ACC112 (cell line): ENCODE data around the gene KIF4B.
"Not testable (repeated sequence)": the region's sequence is repeated elsewhere in the genome, so short reads cannot be mapped to it uniquely, and the experiment has no call there.

ENCODE experiments used
- H2AFZ ChIP-seq: fragments of 200-600 bp; sonication (generic); one replicate; pipeline ENCODE4 v1.6.0; 2017; ENCODE audit warnings: antibody characterized with exemption, low read length; ENCODE audit not compliant: unreplicated experiment
- H3K27ac ChIP-seq: fragments of 200-600 bp; sonication (generic); 2 replicates; pipeline ENCODE4 v1.5.1; 2014; ENCODE audit warnings: low read depth, mild to moderate bottlenecking, antibody characterized with exemption, low read length, moderate library complexity
- H3K27me3 ChIP-seq: fragments of 200-600 bp; sonication (generic); 2 replicates; pipeline ENCODE4 v1.6.1; 2014; ENCODE audit warnings: mild to moderate bottlenecking, antibody characterized with exemption, low read length, moderate library complexity, mixed read lengths; ENCODE audit not compliant: insufficient read depth
- H3K36me3 ChIP-seq: fragments of 200-600 bp; sonication (generic); 2 replicates; pipeline ENCODE4 v1.6.1; 2016; ENCODE audit warnings: mild to moderate bottlenecking, antibody characterized with exemption, low read length, moderate library complexity, mixed read lengths; ENCODE audit not compliant: insufficient read depth
- H3K4me1 ChIP-seq: fragments of 200-600 bp; sonication (generic); one replicate; pipeline ENCODE4 v1.6.1; 2016; ENCODE audit warnings: low read length, mixed read lengths; ENCODE audit not compliant: insufficient read depth, unreplicated experiment, control insufficient read depth
- H3K4me3 ChIP-seq: fragments of 200-600 bp; sonication (generic); 2 replicates; pipeline ENCODE4 v1.5.1; 2014; ENCODE audit warnings: mild to moderate bottlenecking, low read depth, low read length
- H3K79me2 ChIP-seq: fragments of 200-600 bp; sonication (generic); one replicate; pipeline ENCODE4 v1.6.0; 2016; ENCODE audit warnings: low read length; ENCODE audit not compliant: control insufficient read depth, unreplicated experiment, insufficient read depth

Gene KIF4B

GRCh38 chr5:154977409-154977808 is 36.1 kb upstream of the KIF4B start:
- H2AFZ ChIP-seq, result no peak overlapping the region
- H3K27ac ChIP-seq, result no peak overlapping the region
- no peaks in the 10 kb centered on the region for H3K79me2 ChIP-seq
- no peaks in the 10 kb centered on the region for H3K27me3 ChIP-seq
- no peaks in the 10 kb centered on the region for H3K36me3 ChIP-seq
- no peak overlapping the region for H3K4me3 ChIP-seq
- H3K4me1 ChIP-seq, result no peaks in the 10 kb centered on the region

GRCh38 chr5:154978294-154978693 is 35.3 kb upstream of the KIF4B start:
- H3K4me1 ChIP-seq, H3K36me3 ChIP-seq, H3K4me3 ChIP-seq, H3K27me3 ChIP-seq, H2AFZ ChIP-seq, H3K27ac ChIP-seq, H3K79me2 ChIP-seq: not testable (repeated sequence)

- Histone ChIP-seq H3K27ac (no peak overlapping the region), H3K27me3 (peaks cover 32% of the 10 kb centered on the region), H3K4me3 (no peak overlapping the region), H2AFZ (no peak overlapping the region), H3K36me3 (no peaks in the 10 kb centered on the region), H3K79me2 (no peaks in the 10 kb centered on the region), H3K4me1 (no peaks in the 10 kb centered on the region)
Observed at GRCh38 chr5:154984946-154985516, 28.5 kb upstream of the KIF4B start.

DNA sequence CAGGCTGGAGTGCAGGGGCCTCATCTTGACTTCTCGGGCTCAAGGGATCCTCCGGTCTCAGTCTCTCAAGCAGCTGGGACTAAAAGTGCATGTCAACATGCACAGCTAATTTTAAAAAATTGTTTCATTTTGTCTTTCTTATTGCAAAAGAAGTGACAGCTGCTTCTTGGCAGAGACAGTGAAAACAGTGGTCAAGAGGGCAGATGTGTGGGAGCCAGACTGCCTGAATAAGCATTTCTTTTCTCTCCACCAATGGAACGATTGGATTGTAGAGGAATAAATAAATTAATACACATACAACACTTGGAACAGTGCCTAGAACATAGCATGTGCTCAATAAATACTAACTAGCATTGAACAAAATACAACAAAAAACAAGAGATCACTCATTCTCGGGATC is 27.4 kb upstream of the KIF4B start:
- no peaks in the 10 kb centered on the region for H3K4me1 ChIP-seq
- H2AFZ ChIP-seq, result no peak overlapping the region
- no peaks in the 10 kb centered on the region for H3K79me2 ChIP-seq
- peaks cover 35% of the 10 kb centered on the region for H3K27me3 ChIP-seq
- no peaks in the 10 kb centered on the region for H3K36me3 ChIP-seq
- no peak overlapping the region for H3K27ac ChIP-seq
- H3K4me3 ChIP-seq, result no peak overlapping the region

DNA sequence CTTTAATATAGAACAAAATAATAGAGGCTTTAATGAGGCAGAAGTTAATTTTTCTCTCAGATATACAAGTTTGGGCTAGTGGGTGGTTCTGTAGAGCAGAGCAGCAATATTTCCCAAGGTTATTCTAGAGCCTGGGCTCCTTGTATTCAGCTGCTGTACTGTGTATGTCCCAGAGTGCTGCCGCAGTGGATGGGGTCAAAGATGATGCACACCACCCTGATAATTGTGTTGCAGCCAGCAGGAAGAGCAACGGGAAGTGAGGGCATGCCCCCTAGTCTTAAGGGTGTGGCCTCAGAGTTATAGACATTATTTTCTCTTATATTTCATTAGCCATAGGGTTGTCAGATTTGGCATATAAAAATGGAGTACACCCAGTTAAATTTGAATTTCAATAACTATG is 23.9 kb upstream of the KIF4B start:
- Histone ChIP-seq H3K36me3 (no peaks in the 10 kb centered on the region), H2AFZ (no peak overlapping the region), H3K27me3 (peaks cover 37% of the 10 kb centered on the region), H3K4me3 (no peak overlapping the region), H3K4me1 (no peaks in the 10 kb centered on the region), H3K79me2 (no peaks in the 10 kb centered on the region), H3K27ac (no peak overlapping the region)

DNA sequence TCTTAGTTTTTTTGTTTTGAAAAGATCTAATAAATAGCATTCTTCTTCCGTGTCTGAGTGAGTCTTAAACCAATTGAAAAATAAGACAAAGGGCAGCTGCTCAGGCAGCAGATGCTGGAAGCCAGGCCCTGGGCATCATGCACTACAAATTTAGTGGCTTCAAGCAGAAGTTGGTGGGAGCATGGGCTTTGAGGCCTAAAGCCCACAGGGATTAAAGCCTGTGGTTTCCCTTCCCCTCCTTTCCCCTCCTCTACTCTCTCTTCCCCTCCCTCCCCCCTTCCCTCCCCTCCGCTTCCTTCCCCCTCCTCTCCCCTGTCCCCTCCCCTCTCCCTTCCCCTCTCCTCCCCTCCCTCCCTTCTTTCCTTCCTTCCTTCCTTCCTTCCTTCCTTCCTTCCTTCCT is 20.1 kb upstream of the KIF4B start:
- Histone ChIP-seq H2AFZ (no peak overlapping the region), H3K4me3 (no peak overlapping the region), H3K36me3 (no peaks in the 10 kb centered on the region), H3K79me2 (no peaks in the 10 kb centered on the region), H3K27me3 (peaks cover 24% of the 10 kb centered on the region; the same call in 1 of the 2 replicates), H3K27ac (no peak overlapping the region), H3K4me1 (no peaks in the 10 kb centered on the region)

DNA sequence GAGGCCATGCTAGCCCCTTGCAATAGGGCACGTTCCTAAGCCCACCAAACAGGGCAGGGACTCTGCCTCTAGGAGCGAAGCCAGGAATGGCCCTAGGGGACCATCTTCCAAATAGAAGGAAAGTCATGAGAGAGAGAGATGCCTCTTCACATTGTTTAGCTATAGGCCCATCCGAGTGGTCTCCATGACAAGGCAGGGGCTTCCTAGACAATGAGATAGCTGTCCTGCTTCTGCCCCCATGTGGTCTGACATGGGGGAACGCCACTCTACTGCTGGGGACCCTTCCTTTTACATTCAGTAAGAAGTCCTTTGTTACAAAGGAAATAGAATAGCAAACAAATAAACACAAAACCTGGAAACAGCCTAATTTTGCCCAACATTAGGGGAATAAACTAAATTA is 17.9 kb upstream of the KIF4B start:
- no peaks in the 10 kb centered on the region for H3K4me1 ChIP-seq
- H2AFZ ChIP-seq, result no peak overlapping the region
- H3K27me3 ChIP-seq, result peaks cover 24% of the 10 kb centered on the region; the same call in 1 of the 2 replicates
- H3K4me3 ChIP-seq, result no peak overlapping the region
- no peaks in the 10 kb centered on the region for H3K36me3 ChIP-seq
- H3K79me2 ChIP-seq, result no peaks in the 10 kb centered on the region
- no peak overlapping the region for H3K27ac ChIP-seq

- Histone ChIP-seq H3K4me3 (no peak overlapping the region), H2AFZ (no peak overlapping the region), H3K79me2 (no peaks in the 10 kb centered on the region), H3K27ac (no peak overlapping the region), H3K27me3 (peaks cover 17% of the 10 kb centered on the region; the same call in 1 of the 2 replicates), H3K36me3 (no peaks in the 10 kb centered on the region), H3K4me1 (no peaks in the 10 kb centered on the region)
Observed at GRCh38 chr5:154997746-154998145, 15.8 kb upstream of the KIF4B start.

DNA sequence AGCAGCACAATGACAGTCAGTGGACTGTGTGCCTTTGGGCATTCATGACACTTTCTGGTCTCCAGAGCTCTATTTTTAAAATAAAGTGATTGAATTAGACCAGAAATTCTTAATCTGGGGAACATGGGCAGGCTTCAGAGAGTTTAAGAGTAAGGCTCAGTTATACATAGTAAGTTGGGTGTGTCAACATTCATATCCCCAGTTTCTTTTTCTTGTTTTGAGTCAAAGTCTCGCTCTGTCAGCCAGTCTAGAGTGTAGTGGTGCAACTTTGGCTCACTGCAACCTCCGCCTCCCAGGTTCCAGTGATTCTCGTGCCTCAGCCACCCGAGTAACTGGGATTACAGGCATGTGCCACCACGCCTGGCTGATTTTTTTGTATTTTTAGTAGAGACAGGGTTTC is 13.7 kb upstream of the KIF4B start:
- Histone ChIP-seq H3K27ac (no peak overlapping the region), H3K4me3 (no peak overlapping the region), H3K4me1 (no peaks in the 10 kb centered on the region), H3K27me3 (peaks cover 14% of the 10 kb centered on the region), H3K79me2 (no peaks in the 10 kb centered on the region), H3K36me3 (no peaks in the 10 kb centered on the region), H2AFZ (no peak overlapping the region)

GRCh38 chr5:155001523-155001922 is 12.0 kb upstream of the KIF4B start:
- no peak overlapping the region for H3K27ac ChIP-seq
- peaks cover 8% of the 10 kb centered on the region for H3K27me3 ChIP-seq
- H2AFZ ChIP-seq, result no peak overlapping the region
- H3K79me2 ChIP-seq, result no peaks in the 10 kb centered on the region
- no peaks in the 10 kb centered on the region for H3K36me3 ChIP-seq
- no peak overlapping the region for H3K4me3 ChIP-seq
- no peaks in the 10 kb centered on the region for H3K4me1 ChIP-seq

GRCh38 chr5:155002722-155003121 is 10.8 kb upstream of the KIF4B start:
- not testable (repeated sequence) for H3K27ac ChIP-seq, H3K79me2 ChIP-seq, H3K4me3 ChIP-seq, H3K36me3 ChIP-seq, H3K4me1 ChIP-seq, H2AFZ ChIP-seq
- H3K27me3 ChIP-seq, result peaks cover 13% of the 10 kb centered on the region
